CD8-positive, alpha-beta memory T cell (primary cell): ENCODE results near the gene CHST11. TPM values are rescaled to one million over a fixed set of nuclear protein-coding genes. Genes with fewer than 3 reads are reported as not detected.

Experiments used
- CTCF ChIA-PET: fragments of 350-600 bp; sonication (Branson Sonifier 250); formaldehyde crosslinking; loops from one replicate; lab custom pipeline; 2021; ENCODE audit warnings: antibody characterized with exemption; lab: Charles Lee
- POLR2A ChIA-PET: fragments of 350-600 bp; sonication (Branson Sonifier 250); formaldehyde crosslinking; loops from one replicate; lab custom pipeline; 2021; ENCODE audit warnings: antibody characterized with exemption; lab: Charles Lee
- DNase-seq, 5 donors: peaks; one replicate each; pipeline versions ENCODE4 v3.0.0 to v3.0.0-alpha.2; 2020 to 2022; ENCODE audit warnings: mixed read lengths in 1 of 5
- H3K27ac ChIP-seq: one replicate; pipeline ENCODE4 v1.7.0; 2013; ENCODE audit warnings: low read depth, mild to moderate bottlenecking, low read length, moderate library complexity
- H3K27me3 ChIP-seq: 2 replicates; pipeline ENCODE4 v1.7.0; 2013; ENCODE audit warnings: low read length, mild to moderate bottlenecking; ENCODE audit not compliant: insufficient read depth, poor library complexity, severe bottlenecking
- H3K36me3 ChIP-seq: 2 replicates; pipeline ENCODE4 v1.7.0; 2013; ENCODE audit warnings: mild to moderate bottlenecking, low read length, moderate library complexity; ENCODE audit not compliant: insufficient read depth
- H3K4me1 ChIP-seq: 2 replicates; pipeline ENCODE4 v1.7.0; 2013; ENCODE audit warnings: mild to moderate bottlenecking, low read length, moderate library complexity; ENCODE audit not compliant: insufficient read depth
- H3K4me3 ChIP-seq: 2 replicates; pipeline ENCODE4 v1.7.0; 2013; ENCODE audit warnings: mild to moderate bottlenecking, low read length
- H3K9me3 ChIP-seq: 2 replicates; pipeline ENCODE4 v1.7.0; 2013; ENCODE audit warnings: mild to moderate bottlenecking, low read length
- H3K27ac Mint-ChIP-seq, 8 donors: one replicate each; pipeline ENCODE4 v1.8.0; 2020 to 2021; ENCODE audit warnings: mixed read lengths in 8 of 8, mild to moderate bottlenecking in 6 of 8, inconsistent platforms in 3 of 8, moderate library complexity in 3 of 8
- H3K27me3 Mint-ChIP-seq, 2 donors: one replicate each; pipeline ENCODE4 v1.8.0; 2020 to 2021; ENCODE audit warnings: mixed read lengths in 2 of 2, mild to moderate bottlenecking in 1 of 2, moderate library complexity in 1 of 2
- H3K36me3 Mint-ChIP-seq, 3 donors: one replicate each; pipeline ENCODE4 v1.8.0; 2020 to 2021; ENCODE audit warnings: mixed read lengths in 3 of 3, inconsistent platforms in 1 of 3, mild to moderate bottlenecking in 1 of 3
- H3K4me1 Mint-ChIP-seq, 3 donors: one replicate each; pipeline ENCODE4 v1.8.0; 2020 to 2021; ENCODE audit warnings: mixed read lengths in 3 of 3, inconsistent platforms in 1 of 3, mild to moderate bottlenecking in 1 of 3
- H3K4me3 Mint-ChIP-seq, 7 donors: one replicate each; pipeline ENCODE4 v1.8.0; 2020 to 2021; ENCODE audit warnings: mixed read lengths in 7 of 7, mild to moderate bottlenecking in 6 of 7, moderate library complexity in 4 of 7, inconsistent platforms in 2 of 7
- H3K9me3 Mint-ChIP-seq, 5 donors: one replicate each; pipeline ENCODE4 v1.8.0; 2020 to 2022; ENCODE audit warnings: mixed read lengths in 5 of 5, mild to moderate bottlenecking in 3 of 5, moderate library complexity in 2 of 5, inconsistent platforms in 1 of 5
- polyA plus RNA-seq: library from polyadenylated mRNA; unstranded; fragments of 300-500 nt; fragmentation: Illumina TruSeq; gene quantifications from one replicate; pipeline ENCODE4 v1.2.3, GENCODE V29; 2021
- total RNA-seq, 2 experiments: library from RNA; stranded (reverse); gene quantifications; one replicate each; pipeline ENCODE4 v1.2.3, GENCODE V29; 2021

Gene CHST11
- total and polyA plus RNA-seq, 3 experiments from 2014 or later = 47.8 to 76.8 (median 51.5) TPM

DNA sequence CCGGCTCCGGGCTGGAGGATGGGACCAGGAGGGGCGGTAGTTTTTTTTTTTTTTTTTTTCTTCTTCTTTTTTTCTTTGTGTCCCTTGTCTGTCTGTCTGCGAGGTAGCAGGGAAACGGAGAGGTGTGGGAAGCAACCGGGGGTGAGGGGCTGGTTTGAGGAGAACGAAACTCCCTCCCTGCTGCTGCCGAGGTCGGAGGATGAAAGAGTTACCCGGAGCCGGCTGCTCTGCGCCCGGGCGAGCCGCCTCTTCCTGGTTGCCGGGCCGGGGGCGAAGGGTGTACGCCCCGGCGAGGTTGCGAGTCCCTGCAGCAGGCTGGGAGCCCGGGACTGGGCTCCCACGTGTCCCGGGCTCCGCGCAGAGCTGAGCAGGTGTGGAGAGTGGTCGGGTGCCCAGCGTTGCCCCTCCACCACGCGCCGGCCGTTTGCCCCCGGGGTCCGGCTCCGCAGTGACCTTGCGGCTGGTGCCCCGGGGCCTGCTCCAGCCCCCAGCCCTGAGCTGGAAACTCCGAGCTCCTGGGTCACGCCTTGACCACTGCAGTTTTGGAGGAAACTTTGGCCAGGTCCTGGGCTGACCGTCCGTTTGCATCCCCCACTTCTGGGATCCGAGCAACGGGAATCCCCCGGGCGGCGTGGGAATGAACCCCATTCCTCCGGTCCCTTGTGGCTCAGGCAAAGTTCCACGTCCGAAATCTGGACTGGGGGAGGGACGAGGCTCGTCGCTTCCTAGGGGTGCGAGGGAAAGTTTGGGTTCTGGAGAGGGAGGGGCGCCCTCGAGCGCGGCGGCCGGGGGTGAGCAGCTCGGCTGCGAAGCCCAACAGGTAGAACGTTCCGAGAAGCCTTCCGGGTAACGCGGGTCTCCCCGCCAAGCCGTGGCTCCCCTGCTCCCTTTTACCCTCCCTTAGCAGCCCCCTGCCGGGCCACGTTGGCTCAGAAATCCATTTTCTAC lies 1.3 kb downstream of the CHST11 start:
- H3K36me3 Mint-ChIP-seq = peaks cover 0 to 26% (median 0%) of the 10 kb centered on the region in 3 donors
- peak; percentile 39 to 71 (median 49) for DNase-seq
- ChIA-PET POLR2A (interaction anchor here (0.7 to 2.4 kb wide), 5 partner anchors 15 to 205 kb away, joined by 4 to 18 read pairs (median 6); no protein-coding TSS in a partner anchor), CTCF (interaction anchor here (0.7 to 3.7 kb wide), 30 partner anchors 9 to 323 kb away, joined by 3 to 23 read pairs (median 4); no protein-coding TSS in a partner anchor)
- H3K4me3 Mint-ChIP-seq = peak overlapping the region; percentile 92 to 100 (median 97)
- H3K27me3 Mint-ChIP-seq = no peaks in the 10 kb centered on the region
- Histone ChIP-seq H3K27ac (peak overlapping the region; percentile 83), H3K9me3 (no peaks in the 10 kb centered on the region), H3K4me3 (peak overlapping the region; percentile 94), H3K27me3 (no peaks in the 10 kb centered on the region), H3K36me3 (no peaks in the 10 kb centered on the region), H3K4me1 (peaks cover 41% of the 10 kb centered on the region)
- peak overlapping the region; percentile 88 to 99 (median 98) for H3K27ac Mint-ChIP-seq
- H3K9me3 Mint-ChIP-seq = peaks cover 0 to 2% (median 0%) of the 10 kb centered on the region in 5 donors
- H3K4me1 Mint-ChIP-seq = peaks cover 46 to 62% (median 57%) of the 10 kb centered on the region in 3 donors

DNA sequence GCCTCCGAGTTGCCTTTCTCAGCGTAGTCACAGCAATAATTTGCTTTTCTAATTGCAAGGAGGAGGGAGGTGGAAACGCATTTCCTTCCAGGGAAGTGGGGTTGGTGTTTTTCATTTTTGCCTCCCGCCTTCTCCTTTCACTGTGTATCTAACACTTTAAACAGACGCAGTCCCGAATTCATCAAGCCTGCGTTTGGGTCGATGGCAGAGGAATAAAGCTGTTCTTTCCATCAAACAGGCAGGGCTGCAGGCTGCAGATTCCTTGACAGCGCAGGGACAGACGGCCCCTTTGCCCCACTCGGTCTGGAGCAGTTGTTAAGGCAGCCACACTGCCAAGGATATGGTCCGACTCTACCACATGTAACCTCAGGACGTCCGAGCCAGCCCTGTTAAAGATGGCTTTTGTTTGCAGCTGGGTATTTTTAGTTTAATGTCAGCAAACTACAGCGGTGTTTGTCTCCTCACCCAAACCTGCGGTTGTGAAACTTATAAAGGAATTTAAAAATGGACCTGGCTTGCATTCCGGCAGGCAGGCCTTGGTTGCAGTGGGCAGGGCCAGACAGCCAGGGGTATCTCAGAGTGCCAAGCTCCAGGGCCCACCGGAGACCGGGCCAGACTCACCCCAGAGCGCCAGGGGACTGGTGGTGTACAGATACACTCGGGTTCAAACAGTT lies 2.1 kb downstream of the CHST11 start:
- CTCF ChIA-PET = interaction anchor here (0.7 to 3.7 kb wide), 13 partner anchors 9 to 151 kb away, joined by 3 to 23 read pairs (median 6); no protein-coding TSS in a partner anchor
- Mint-ChIP-seq H3K27ac (peak overlapping the region; percentile 88 to 99 (median 98)), H3K4me1 (peaks cover 53 to 70% (median 65%) of the 10 kb centered on the region in 3 donors), H3K9me3 (peaks cover 0 to 2% (median 0%) of the 10 kb centered on the region in 5 donors), H3K27me3 (no peaks in the 10 kb centered on the region), H3K36me3 (peaks cover 0 to 30% (median 0%) of the 10 kb centered on the region in 3 donors), H3K4me3 (peak overlapping the region; percentile 92 to 100 (median 97))
- Histone ChIP-seq H3K27ac (peak overlapping the region; percentile 83), H3K36me3 (no peaks in the 10 kb centered on the region), H3K9me3 (no peaks in the 10 kb centered on the region), H3K4me3 (peak overlapping the region; percentile 94), H3K27me3 (no peaks in the 10 kb centered on the region), H3K4me1 (peaks cover 49% of the 10 kb centered on the region)
- no peak for DNase-seq
- POLR2A ChIA-PET = interaction anchor here (0.8 to 2.4 kb wide), 7 partner anchors 11 to 110 kb away, joined by 3 to 18 read pairs (median 5); no protein-coding TSS in a partner anchor

GRCh38 chr12:104459368-104459909 lies 2.7 kb downstream of the CHST11 start:
- ChIA-PET CTCF (interaction anchor here (1.1 to 3.7 kb wide), 10 partner anchors 12 to 150 kb away, joined by 3 to 23 read pairs (median 6); no protein-coding TSS in a partner anchor), POLR2A (interaction anchor here (0.6 to 2.4 kb wide), 7 partner anchors 11 to 604 kb away, joined by 3 to 18 read pairs (median 6); no protein-coding TSS in a partner anchor)
- H3K4me1 ChIP-seq = peaks cover 55% of the 10 kb centered on the region
- Mint-ChIP-seq H3K36me3 (peaks cover 0 to 30% (median 0%) of the 10 kb centered on the region in 3 donors), H3K4me1 (peaks cover 59 to 75% (median 71%) of the 10 kb centered on the region in 3 donors), H3K27ac (peak overlapping the region; percentile 88 to 99 (median 98)), H3K9me3 (peaks cover 0 to 2% (median 0%) of the 10 kb centered on the region in 5 donors), H3K27me3 (no peaks in the 10 kb centered on the region), H3K4me3 (peak overlapping the region; percentile 92 to 100 (median 97))
- H3K27me3 ChIP-seq = no peaks in the 10 kb centered on the region
- H3K36me3 ChIP-seq = no peaks in the 10 kb centered on the region
- peak overlapping the region; percentile 83 for H3K27ac ChIP-seq
- DNase-seq = no peak
- H3K4me3 ChIP-seq = peak overlapping the region; percentile 94
- no peaks in the 10 kb centered on the region for H3K9me3 ChIP-seq

DNA sequence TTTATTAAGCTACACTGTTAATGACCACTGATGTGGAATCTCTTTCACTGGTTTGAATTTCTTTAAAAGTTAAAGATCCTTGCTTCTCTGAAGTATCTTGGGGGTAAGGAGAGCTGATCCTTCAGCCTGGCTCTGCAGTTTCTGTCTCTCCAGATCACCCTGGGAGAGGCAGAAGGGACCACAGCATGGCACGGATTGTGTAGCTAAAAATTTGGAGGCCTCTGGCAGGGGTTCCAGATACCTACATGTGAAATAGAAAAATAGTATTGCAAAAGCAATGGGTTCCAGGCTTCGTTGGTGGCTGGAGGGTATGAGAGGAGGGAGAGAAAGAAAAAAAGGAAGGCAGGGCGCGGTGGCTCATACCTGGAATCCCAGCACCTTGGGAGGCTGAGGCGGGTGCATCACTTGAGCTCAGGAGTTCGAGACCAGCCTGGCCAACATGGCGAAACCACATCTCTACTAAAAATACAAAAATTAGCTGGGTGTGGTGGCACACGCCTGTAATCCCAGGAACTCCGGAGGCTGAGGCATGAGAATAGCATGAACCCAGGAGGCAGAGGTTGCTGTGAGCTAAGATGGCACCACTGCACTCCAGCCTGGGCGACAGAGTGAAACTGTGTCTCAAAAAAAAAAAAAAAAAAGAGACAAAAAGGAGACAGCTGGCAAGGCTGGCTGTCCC lies 3.4 kb downstream of the CHST11 start:
- peak overlapping the region; percentile 94 for H3K4me3 ChIP-seq
- CTCF ChIA-PET = interaction anchor here (1.0 to 3.7 kb wide), 7 partner anchors 11 to 109 kb away, joined by 3 to 23 read pairs (median 5); no protein-coding TSS in a partner anchor

DNA sequence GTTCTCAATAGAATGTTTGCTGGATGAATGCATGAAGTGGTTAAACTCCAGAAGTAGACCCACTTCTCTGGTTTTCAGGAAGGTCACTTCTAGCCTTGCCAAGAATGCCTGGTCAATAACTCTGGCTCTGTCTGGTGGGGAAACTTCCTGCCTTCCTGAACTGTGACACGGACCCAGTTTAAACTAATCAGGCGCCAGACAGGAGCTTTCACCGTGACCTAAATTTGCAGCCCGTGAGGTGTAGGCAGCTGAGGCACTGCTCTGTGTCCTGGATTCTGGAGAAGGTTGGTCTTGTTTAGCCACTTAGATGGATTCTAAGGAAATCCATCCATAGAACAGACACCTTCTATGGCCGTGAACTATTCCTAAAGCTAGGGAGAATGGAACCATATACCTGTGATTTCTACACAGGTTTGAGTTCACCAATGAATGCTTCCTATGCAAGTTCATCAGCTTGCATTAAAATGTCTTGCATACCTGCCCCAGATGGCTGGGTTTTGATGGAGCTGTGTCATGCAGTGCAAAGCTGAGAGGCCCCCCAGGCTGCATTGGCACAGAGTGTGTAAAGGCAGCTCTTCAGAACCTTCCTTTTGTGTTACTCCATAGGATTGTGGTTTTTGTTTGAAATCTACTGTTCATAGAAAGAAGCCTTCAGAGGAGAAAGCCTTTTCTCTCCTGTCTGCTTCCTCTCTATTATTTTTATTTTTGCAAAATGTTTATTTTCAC lies 4.4 kb downstream of the CHST11 start:
- H3K4me1 ChIP-seq = peaks cover 66% of the 10 kb centered on the region
- no peaks in the 10 kb centered on the region for H3K27me3 ChIP-seq
- H3K4me1 Mint-ChIP-seq = peaks cover 61 to 75% (median 73%) of the 10 kb centered on the region in 3 donors
- peak overlapping the region; percentile 92 to 100 (median 97) for H3K4me3 Mint-ChIP-seq
- H3K9me3 ChIP-seq = no peaks in the 10 kb centered on the region
- peak in 1 of 5 donors; percentile 22 for DNase-seq
- CTCF ChIA-PET = interaction anchor here (1.0 to 1.6 kb wide), 3 partner anchors 22 to 56 kb away, joined by 3 read pairs; no protein-coding TSS in a partner anchor
- POLR2A ChIA-PET = interaction anchor here (0.6 to 1.2 kb wide), 5 partner anchors 14 to 259 kb away, joined by 3 to 7 read pairs (median 3); no protein-coding TSS in a partner anchor
- H3K27ac Mint-ChIP-seq = peak overlapping the region; percentile 88 to 99 (median 98)
- no peaks in the 10 kb centered on the region for H3K36me3 ChIP-seq
- peak overlapping the region; percentile 45 for H3K4me3 ChIP-seq
- peak overlapping the region; percentile 83 for H3K27ac ChIP-seq
- H3K36me3 Mint-ChIP-seq = peaks cover 6 to 35% (median 6%) of the 10 kb centered on the region in 3 donors
- no peaks in the 10 kb centered on the region for H3K27me3 Mint-ChIP-seq
- peaks cover 0 to 2% (median 0%) of the 10 kb centered on the region in 5 donors for H3K9me3 Mint-ChIP-seq

More for the DNA sequence above, 3.4 kb downstream of the CHST11 start:
- no peaks in the 10 kb centered on the region for H3K27me3 Mint-ChIP-seq
- H3K36me3 Mint-ChIP-seq = peaks cover 4 to 35% (median 6%) of the 10 kb centered on the region in 3 donors
- POLR2A ChIA-PET = interaction anchor here (0.6 to 2.2 kb wide), 5 partner anchors 13 to 604 kb away, joined by 3 to 18 read pairs (median 6); no protein-coding TSS in a partner anchor
- Histone ChIP-seq H3K27ac (peak overlapping the region; percentile 83), H3K9me3 (no peaks in the 10 kb centered on the region), H3K36me3 (no peaks in the 10 kb centered on the region), H3K27me3 (no peaks in the 10 kb centered on the region), H3K4me1 (peaks cover 63% of the 10 kb centered on the region)
- H3K4me1 Mint-ChIP-seq = peaks cover 65 to 75% (median 73%) of the 10 kb centered on the region in 3 donors
- peak overlapping the region; percentile 92 to 100 (median 97) for H3K4me3 Mint-ChIP-seq
- no peak for DNase-seq
- peak overlapping the region; percentile 88 to 99 (median 98) for H3K27ac Mint-ChIP-seq
- H3K9me3 Mint-ChIP-seq = peaks cover 0 to 2% (median 0%) of the 10 kb centered on the region in 5 donors

- ChIA-PET CTCF (interaction anchor here (1.6 kb wide), 1 partner anchor 38 kb away, joined by 3 read pairs; no protein-coding TSS in a partner anchor), POLR2A (interaction anchor here (1.0 kb wide), 2 partner anchors 16 to 79 kb away, joined by 3 read pairs; no protein-coding TSS in a partner anchor)
- Mint-ChIP-seq H3K27me3 (no peaks in the 10 kb centered on the region), H3K4me3 (peak overlapping the region; percentile 73 to 97 (median 81)), H3K36me3 (peaks cover 6 to 28% (median 6%) of the 10 kb centered on the region in 3 donors), H3K9me3 (no peaks in the 10 kb centered on the region), H3K27ac (peak overlapping the region; percentile 89 to 99 (median 94)), H3K4me1 (peaks cover 71 to 82% (median 80%) of the 10 kb centered on the region in 3 donors)
- no peak for DNase-seq
- H3K27me3 ChIP-seq = no peaks in the 10 kb centered on the region
- H3K9me3 ChIP-seq = no peaks in the 10 kb centered on the region
- H3K36me3 ChIP-seq = no peaks in the 10 kb centered on the region
- peak overlapping the region; percentile 51 for H3K4me3 ChIP-seq
- peak overlapping the region; percentile 70 for H3K27ac ChIP-seq
- peaks cover 76% of the 10 kb centered on the region for H3K4me1 ChIP-seq
These were observed 5.6 kb downstream of the CHST11 start for GRCh38 chr12:104462325-104462724.
